ENCODE results near the gene ZDHHC11.
"Not testable (repeated sequence)": the region's sequence is repeated elsewhere in the genome, so short reads cannot be mapped to it uniquely, and the experiment has no call there.

ZDHHC11 gene

DNA sequence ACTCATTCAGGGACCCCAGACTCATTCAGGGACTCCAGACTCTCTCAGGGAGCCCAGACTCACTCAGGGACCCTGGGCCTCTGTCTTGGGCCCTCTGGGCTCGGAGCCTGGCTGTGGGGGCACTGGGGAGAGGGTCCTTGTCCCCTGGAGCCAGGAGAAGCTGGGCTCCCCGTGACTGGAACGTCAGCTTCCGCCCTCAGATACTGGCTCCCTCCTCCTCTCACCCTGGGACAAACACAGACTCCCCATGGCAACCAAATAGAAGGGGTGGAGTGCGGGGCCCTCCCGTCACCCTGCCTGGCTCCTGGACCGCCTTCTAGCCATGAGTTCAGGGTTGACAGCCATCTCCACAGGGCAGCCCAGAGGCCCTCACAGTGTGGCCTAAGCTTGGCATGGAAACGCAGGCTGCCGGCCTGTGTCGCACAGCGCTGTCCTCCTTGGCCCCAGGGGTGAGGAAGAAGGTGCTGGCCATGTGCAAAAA, 93.9 kb downstream of the ZDHHC11 start:
- Histone ChIP-seq H3K9me3 (ENCODE audit: low read length) (no peaks in the 10 kb centered on the region), H3K27me3 (ENCODE audit: insufficient read depth, low read length) (no peaks in the 10 kb centered on the region), H3K4me3 (ENCODE audit: low read length) (no peak overlapping the region), H3K4me1 (ENCODE audit: insufficient read depth, low read length) (peaks cover 33% of the 10 kb centered on the region), H2AFZ (ENCODE audit: low read depth, low read length) (no peak overlapping the region), H3K36me3 (ENCODE audit: insufficient read depth, low read length) (no peaks in the 10 kb centered on the region)

DNA sequence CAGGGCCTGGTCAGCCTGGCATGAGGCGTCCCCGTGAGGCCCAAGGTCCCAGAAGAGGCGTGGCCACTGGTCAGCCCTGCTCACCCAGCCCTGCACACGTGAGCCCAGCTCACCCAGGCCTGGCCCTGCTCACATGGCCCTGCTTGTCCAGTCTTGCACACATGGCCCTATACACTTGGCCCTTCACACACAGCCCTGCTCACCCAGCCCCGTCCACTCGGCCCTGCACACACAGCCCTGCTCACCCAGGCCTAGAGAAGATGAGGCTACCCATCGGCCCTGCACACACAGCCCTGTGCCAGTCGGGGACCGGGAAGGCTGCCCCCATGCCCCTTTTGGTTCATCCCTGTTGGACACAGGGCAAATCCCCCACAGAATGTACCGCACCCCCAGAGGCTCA, 94.6 kb downstream of the ZDHHC11 start:
- no peaks in the 10 kb centered on the region for H3K27me3 ChIP-seq (ENCODE audit: insufficient read depth, low read length)
- no peak overlapping the region for H3K4me3 ChIP-seq (ENCODE audit: low read length)
- no peak overlapping the region for H2AFZ ChIP-seq (ENCODE audit: low read depth, low read length)
- H3K36me3 ChIP-seq (ENCODE audit: insufficient read depth, low read length) = no peaks in the 10 kb centered on the region
- H3K9me3 ChIP-seq (ENCODE audit: low read length) = no peaks in the 10 kb centered on the region
- H3K4me1 ChIP-seq (ENCODE audit: insufficient read depth, low read length) = peaks cover 33% of the 10 kb centered on the region

DNA sequence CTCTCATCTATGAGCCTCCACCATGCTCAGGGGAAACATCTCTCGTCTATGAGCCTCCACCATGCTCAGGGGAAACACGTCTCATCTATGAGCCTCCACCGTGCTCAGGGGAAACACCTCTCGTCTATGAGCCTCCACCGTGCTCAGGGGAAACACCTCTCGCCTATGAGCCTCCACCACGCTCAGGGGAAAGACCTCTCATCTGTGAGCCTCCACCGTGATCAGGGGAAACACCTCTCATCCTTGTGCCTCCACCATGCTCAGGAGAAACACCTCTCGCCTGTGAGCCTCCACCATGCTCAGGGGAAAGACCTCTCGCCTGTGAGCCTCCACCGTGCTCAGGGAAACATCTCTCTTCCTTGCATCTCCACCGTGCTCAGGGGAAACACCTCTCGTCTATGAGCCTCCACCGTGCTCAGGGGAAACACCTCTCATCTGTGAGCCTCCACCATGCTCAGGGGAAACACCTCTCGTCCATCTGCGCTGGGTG, 96.6 kb downstream of the ZDHHC11 start:
- not testable (repeated sequence) for H3K27me3 ChIP-seq (ENCODE audit: insufficient read depth, low read length); H2AFZ ChIP-seq (ENCODE audit: low read depth, low read length); H3K9me3 ChIP-seq (ENCODE audit: low read length); H3K36me3 ChIP-seq (ENCODE audit: insufficient read depth, low read length); H3K4me3 ChIP-seq (ENCODE audit: low read length)
- H3K4me1 ChIP-seq (ENCODE audit: insufficient read depth, low read length) = peaks cover 30% of the 10 kb centered on the region

DNA sequence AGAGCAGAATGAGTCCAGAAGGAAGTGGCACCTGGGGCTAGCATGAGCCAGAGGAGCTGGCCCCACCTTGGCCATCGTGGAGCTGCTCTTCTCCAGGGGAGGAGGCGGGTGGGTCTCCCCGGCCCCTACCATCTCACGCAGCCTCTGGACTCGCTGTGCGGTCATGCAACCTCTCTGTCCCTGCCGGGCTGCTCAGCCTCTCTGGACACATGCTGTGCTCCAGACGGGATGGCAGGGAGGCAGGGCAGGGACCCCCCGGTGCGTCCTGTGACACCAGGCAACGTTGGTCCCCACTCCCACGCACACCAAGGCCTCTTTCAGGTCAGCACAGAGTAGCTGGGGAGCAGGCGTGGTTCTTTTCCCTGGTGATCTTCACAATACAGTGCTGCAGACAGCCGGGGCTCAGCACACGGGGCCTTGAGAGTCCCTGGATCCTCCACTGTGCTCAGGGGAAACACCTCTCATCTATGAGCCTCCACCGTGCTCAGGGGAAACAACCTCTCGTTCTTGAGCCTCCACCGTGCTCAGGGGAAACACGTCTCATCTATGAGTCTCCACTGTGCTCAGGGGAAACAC, 97.1 kb downstream of the ZDHHC11 start:
- not testable (repeated sequence) for H3K27me3 ChIP-seq (ENCODE audit: insufficient read depth, low read length); H2AFZ ChIP-seq (ENCODE audit: low read depth, low read length); H3K36me3 ChIP-seq (ENCODE audit: insufficient read depth, low read length); H3K4me3 ChIP-seq (ENCODE audit: low read length); H3K9me3 ChIP-seq (ENCODE audit: low read length)
- peaks cover 25% of the 10 kb centered on the region for H3K4me1 ChIP-seq (ENCODE audit: insufficient read depth, low read length)

DNA sequence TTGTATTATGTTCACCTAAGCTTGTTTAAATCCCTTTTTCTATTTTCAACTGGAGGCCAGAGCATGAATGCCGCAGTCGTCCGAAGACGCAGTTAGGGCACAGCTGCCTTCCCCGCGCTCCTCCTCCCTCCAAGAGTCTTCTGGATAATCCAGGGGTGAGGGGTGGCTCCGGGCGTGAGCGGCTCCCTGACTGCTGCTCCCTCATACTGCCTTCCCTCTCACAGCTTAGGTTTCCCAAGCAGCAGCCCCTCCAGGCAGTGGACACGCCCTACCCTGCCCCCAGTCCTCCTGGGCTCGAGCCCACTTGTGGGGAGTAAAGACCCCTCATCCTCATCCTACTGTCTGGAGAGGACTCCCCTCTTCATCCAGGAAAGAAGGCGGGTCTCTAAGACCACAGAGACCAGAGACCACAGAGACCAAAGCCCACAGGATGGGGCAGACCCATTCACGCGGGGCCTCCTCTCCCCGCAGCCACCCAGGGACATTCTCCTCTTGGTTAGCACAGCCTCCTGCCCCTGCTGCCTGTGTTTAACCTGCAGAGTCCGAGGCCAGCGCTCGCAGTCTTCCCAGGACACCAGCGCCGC, 98.2 kb downstream of the ZDHHC11 start:
- H3K27me3 ChIP-seq (ENCODE audit: insufficient read depth, low read length); H3K4me3 ChIP-seq (ENCODE audit: low read length); H2AFZ ChIP-seq (ENCODE audit: low read depth, low read length); H3K9me3 ChIP-seq (ENCODE audit: low read length): not testable (repeated sequence)
- Histone ChIP-seq H3K4me1 (ENCODE audit: insufficient read depth, low read length) (peaks cover 15% of the 10 kb centered on the region), H3K36me3 (ENCODE audit: insufficient read depth, low read length) (peaks cover 10% of the 10 kb centered on the region)

DNA sequence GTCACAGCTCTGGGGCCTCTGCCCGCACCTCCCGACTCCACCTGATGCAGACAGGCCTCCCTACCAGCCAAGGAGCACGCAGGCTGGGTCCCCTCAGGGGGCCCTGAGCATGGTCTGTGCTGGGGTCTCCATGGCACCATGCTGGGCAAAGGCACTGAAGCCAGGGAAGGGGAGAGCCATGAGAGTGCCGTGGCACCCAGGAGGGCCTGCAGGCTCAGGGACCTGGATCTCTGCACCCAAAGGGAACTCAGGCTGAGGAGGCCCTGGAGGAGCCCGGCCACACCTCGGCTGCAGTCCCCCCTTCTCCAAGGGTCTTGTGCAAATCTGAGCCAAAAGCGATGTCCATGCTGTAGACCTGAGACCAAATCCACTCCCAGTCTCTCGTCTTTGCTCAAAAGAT, 98.8 kb downstream of the ZDHHC11 start:
- H2AFZ ChIP-seq (ENCODE audit: low read depth, low read length); H3K4me1 ChIP-seq (ENCODE audit: insufficient read depth, low read length); H3K9me3 ChIP-seq (ENCODE audit: low read length); H3K27me3 ChIP-seq (ENCODE audit: insufficient read depth, low read length); H3K4me3 ChIP-seq (ENCODE audit: low read length): not testable (repeated sequence)
- H3K36me3 ChIP-seq (ENCODE audit: insufficient read depth, low read length) = peaks cover 10% of the 10 kb centered on the region

DNA sequence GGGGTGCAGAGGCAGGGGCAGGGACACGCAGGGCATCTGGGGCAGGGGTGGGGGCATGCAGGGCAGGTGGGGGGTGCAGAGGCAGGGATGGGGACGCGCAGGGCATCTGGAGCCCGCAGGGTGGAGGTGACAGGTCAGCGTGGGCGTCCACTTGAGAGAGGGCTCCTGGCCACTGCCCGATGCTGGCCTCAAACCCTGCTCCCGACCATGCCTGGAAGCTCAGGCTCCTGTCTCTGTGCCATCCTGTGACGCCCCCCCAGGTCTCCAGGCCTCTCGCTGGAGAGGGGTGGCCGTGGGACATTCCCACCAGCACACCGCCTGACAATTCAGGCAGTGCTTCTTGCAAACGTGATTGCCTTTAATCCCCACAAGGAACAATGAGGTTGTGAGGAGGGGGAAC, 99.3 kb downstream of the ZDHHC11 start:
- Histone ChIP-seq H3K4me1 (ENCODE audit: insufficient read depth, low read length) (peaks cover 3% of the 10 kb centered on the region), H2AFZ (ENCODE audit: low read depth, low read length) (no peak overlapping the region), H3K36me3 (ENCODE audit: insufficient read depth, low read length) (peaks cover 10% of the 10 kb centered on the region)

DNA sequence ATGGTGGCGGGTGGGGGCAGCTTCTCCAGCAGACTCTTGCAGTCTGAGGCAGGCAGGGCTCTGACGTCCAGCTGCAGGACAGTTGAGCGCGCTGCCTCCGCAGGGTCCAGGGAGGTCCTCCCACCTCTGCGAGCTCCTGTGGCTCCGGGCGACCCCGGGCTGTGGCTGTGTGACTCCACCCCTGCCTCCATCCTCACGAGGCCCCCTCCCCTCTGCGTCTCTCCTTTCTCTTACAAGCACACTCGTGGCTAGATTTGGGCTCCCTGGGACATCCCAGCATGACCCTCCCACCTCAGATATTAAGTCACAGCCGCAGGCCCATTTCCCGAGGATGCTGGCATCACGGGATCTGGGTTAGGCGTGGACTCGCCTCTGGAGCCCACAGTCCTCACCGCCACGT, 100.6 kb downstream of the ZDHHC11 start:
- H3K4me3 ChIP-seq (ENCODE audit: low read length); H3K4me1 ChIP-seq (ENCODE audit: insufficient read depth, low read length); H2AFZ ChIP-seq (ENCODE audit: low read depth, low read length); H3K27me3 ChIP-seq (ENCODE audit: insufficient read depth, low read length); H3K9me3 ChIP-seq (ENCODE audit: low read length): not testable (repeated sequence)
- H3K36me3 ChIP-seq (ENCODE audit: insufficient read depth, low read length) = peaks cover 10% of the 10 kb centered on the region

More for the DNA sequence above, 99.3 kb downstream of the ZDHHC11 start:
- Histone ChIP-seq H3K4me3 (ENCODE audit: low read length) (no peak overlapping the region), H3K9me3 (ENCODE audit: low read length) (no peaks in the 10 kb centered on the region), H3K27me3 (ENCODE audit: insufficient read depth, low read length) (no peaks in the 10 kb centered on the region)

DNA sequence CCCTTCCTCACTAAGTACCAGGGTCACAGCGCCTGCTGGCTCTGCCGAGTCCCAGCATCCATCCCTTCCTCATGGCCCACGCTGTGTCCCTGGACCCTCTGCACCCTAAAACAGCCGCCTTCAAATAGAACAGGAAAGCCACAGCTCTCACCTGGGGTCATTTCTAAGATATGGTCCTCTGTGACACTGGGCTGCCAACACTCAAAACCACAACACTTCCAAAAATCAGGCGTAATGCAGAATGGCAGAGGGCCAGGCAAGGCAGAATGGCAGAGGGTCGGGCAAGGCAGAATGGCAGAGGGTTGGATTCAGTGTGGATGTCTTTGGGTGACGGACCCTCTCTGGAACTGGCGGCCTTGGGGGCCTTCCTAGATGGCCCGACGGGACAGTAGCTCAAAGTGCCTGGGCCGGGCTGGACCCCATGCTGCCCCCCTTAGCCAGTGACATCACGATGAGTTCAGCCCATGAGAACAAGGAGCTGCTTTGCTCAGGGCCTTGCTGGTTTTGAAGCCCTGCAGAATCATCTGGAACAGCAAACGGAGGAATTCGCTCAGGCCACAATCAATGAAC, 101.6 kb downstream of the ZDHHC11 start:
- no peaks in the 10 kb centered on the region for H3K4me1 ChIP-seq (ENCODE audit: insufficient read depth, low read length)
- H3K27me3 ChIP-seq (ENCODE audit: insufficient read depth, low read length) = no peaks in the 10 kb centered on the region
- peaks cover 13% of the 10 kb centered on the region for H3K36me3 ChIP-seq (ENCODE audit: insufficient read depth, low read length)
- no peaks in the 10 kb centered on the region for H3K9me3 ChIP-seq (ENCODE audit: low read length)
- H2AFZ ChIP-seq (ENCODE audit: low read depth, low read length) = no peak overlapping the region
- H3K4me3 ChIP-seq (ENCODE audit: low read length) = no peak overlapping the region

DNA sequence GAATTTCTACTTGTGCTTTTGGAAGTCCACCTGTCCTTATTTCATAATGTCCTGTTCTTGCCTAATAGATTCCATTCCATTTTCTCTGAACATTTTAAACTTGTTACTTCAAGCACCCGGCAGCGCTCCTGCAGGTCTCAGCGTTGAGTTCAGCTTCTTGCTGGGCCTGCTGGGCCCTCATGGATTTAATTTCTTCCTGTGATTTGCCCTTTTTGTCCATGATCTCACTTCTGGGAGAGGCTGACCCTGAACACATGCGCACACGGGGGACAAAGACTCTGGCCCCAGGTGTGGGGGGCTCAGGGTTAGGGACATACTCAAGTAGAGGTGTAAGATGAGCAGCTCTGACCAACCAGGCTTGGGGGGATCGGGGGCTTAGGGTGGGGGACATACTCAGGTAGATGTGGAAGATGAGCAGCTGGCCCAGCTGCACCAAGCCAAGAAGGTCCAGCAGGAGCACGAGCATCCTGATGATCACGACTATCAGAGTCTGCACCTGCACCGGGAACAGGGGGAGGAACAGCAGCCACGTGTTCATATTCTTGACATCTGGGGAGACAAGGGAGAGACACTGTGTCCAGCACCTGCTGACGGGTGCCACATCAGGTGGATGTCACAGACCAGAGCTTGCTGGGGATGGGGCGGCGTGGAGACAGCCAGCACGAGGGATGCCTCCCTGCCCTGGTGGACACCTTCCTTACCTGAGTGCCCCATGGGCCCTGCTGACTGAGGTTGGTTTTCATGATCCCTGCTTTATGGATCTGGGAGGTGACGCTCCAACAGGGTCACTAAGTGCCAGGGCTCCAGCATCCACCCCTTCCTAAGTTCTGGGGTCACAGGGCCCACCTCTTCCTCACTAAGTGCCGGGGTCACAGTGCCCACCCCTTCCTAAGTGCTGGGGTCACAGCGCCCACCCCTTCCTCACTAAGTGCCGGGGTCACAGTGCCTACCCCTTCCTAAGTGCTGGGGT, 102.5 kb downstream of the ZDHHC11 start:
- H3K4me3 ChIP-seq (ENCODE audit: low read length); H2AFZ ChIP-seq (ENCODE audit: low read depth, low read length); H3K9me3 ChIP-seq (ENCODE audit: low read length); H3K4me1 ChIP-seq (ENCODE audit: insufficient read depth, low read length); H3K27me3 ChIP-seq (ENCODE audit: insufficient read depth, low read length): not testable (repeated sequence)
- H3K36me3 ChIP-seq (ENCODE audit: insufficient read depth, low read length) = peaks cover 18% of the 10 kb centered on the region

DNA sequence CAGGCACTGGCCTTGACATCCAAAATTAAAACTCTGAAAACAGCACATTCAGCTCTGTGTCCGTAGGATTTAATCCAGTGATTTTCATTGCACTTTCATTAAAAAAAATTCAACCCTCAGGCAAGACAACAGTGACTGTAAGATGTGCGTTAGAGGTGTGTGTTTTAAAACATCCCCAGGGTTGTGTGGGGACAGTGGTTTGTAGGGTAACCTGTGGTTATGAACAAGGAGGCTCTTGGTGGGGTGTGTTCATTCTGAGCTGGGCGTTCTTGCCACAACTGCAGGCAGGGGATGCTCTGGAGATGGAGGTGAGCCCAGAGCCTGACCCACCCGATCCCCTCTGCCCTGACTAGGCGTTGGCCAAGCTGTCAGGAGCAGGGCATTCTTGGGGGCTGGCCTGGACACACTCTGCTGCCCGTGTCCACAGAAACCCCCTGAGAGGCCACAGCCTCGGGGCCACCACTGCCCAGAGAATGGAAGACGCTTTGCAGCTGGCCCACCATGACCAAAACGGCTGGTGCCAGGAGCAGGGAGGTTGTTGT, 103.4 kb downstream of the ZDHHC11 start:
- H3K4me3 ChIP-seq (ENCODE audit: low read length); H3K4me1 ChIP-seq (ENCODE audit: insufficient read depth, low read length); H2AFZ ChIP-seq (ENCODE audit: low read depth, low read length); H3K9me3 ChIP-seq (ENCODE audit: low read length); H3K27me3 ChIP-seq (ENCODE audit: insufficient read depth, low read length): not testable (repeated sequence)
- H3K36me3 ChIP-seq (ENCODE audit: insufficient read depth, low read length) = peaks cover 20% of the 10 kb centered on the region

DNA sequence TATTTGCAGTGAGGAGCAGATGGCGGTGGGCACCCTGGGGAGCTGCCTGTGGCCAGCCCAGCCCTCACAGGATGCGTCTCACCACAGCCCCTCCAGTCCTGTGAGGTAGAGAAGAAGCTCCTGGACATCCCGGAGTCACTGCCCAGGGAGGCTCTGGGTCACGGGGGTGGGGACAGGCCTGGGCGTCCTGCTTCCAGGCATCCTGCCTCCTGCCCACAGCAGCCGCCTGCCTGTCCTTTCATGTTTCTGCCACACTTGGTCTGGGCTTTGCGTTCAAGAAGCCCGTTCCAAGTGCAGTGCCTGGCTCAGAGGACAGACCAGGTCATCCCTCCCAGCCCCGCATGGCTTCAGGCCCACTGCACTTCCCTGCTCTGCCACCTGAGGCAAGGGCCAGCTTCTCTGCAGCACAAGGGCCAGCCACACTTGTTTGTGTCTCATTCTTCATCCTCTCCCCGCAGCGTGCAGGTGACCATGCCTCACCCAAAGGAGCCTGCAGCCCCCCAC, 104.5 kb downstream of the ZDHHC11 start:
- Histone ChIP-seq H3K36me3 (ENCODE audit: insufficient read depth, low read length) (peaks cover 20% of the 10 kb centered on the region), H3K4me1 (ENCODE audit: insufficient read depth, low read length) (no peaks in the 10 kb centered on the region), H3K27me3 (ENCODE audit: insufficient read depth, low read length) (no peaks in the 10 kb centered on the region), H2AFZ (ENCODE audit: low read depth, low read length) (no peak overlapping the region), H3K9me3 (ENCODE audit: low read length) (peaks cover 4% of the 10 kb centered on the region), H3K4me3 (ENCODE audit: low read length) (no peak overlapping the region)
